MM.1S (cell line): ENCODE measurements around the gene COX5A.

Experiments
- DNase-seq: peaks from one replicate; pipeline ENCODE4 v3.0.0-alpha.2; 2015
- H2AFZ ChIP-seq: fragments of 300-600 bp; sonication (generic); 2 replicates; pipeline ENCODE4 v1.6.0; 2016; ENCODE audit warnings: antibody characterized with exemption, low read length
- H3F3A ChIP-seq: fragments of 300-600 bp; sonication (generic); 2 replicates; pipeline ENCODE4 v1.6.1; 2016; ENCODE audit warnings: mild to moderate bottlenecking, antibody characterized with exemption, low read length, moderate library complexity, mixed read lengths; ENCODE audit not compliant: insufficient read depth
- H3K27ac ChIP-seq: fragments of 300-600 bp; sonication (generic); 2 replicates; pipeline ENCODE4 v1.5.1; 2016; ENCODE audit warnings: mild to moderate bottlenecking, low read length
- H3K27me3 ChIP-seq: fragments of 300-600 bp; sonication (generic); replicated peaks from 2 replicates; pipeline ENCODE4 v1.6.0; 2016; ENCODE audit warnings: low read length; ENCODE audit not compliant: insufficient read depth
- H3K36me3 ChIP-seq: fragments of 300-600 bp; sonication (generic); replicated peaks from 2 replicates; pipeline ENCODE4 v1.6.1; 2016; ENCODE audit warnings: mild to moderate bottlenecking, low read length, mixed read lengths; ENCODE audit not compliant: insufficient read depth
- H3K4me1 ChIP-seq: fragments of 300-600 bp; sonication (generic); 2 replicates; pipeline ENCODE4 v1.6.1; 2016; ENCODE audit warnings: low read length, mixed read lengths
- H3K4me2 ChIP-seq: fragments of 300-600 bp; sonication (generic); 2 replicates; pipeline ENCODE4 v1.6.0; 2016; ENCODE audit warnings: low read depth, low read length
- H3K4me3 ChIP-seq: fragments of 300-600 bp; sonication (generic); 2 replicates; pipeline ENCODE4 v1.5.1; 2016; ENCODE audit warnings: low read length, mixed read lengths
- H3K79me2 ChIP-seq: fragments of 300-600 bp; sonication (generic); 2 replicates; pipeline ENCODE4 v1.6.1; 2016; ENCODE audit warnings: mixed run types, low read length, mixed read lengths
- H3K9ac ChIP-seq: fragments of 300-600 bp; sonication (generic); 2 replicates; pipeline ENCODE4 v1.6.1; 2016; ENCODE audit warnings: low read length, mixed read lengths
- H3K9me2 ChIP-seq: fragments of 300-600 bp; sonication (generic); replicated peaks from 2 replicates; pipeline ENCODE4 v1.6.1; 2016; ENCODE audit warnings: mild to moderate bottlenecking, low read length, mixed read lengths; ENCODE audit not compliant: insufficient read depth
- H3K9me3 ChIP-seq: fragments of 300-600 bp; sonication (generic); replicated peaks from 2 replicates; pipeline ENCODE4 v1.6.1; 2016; ENCODE audit warnings: mild to moderate bottlenecking, low read length, mixed read lengths; ENCODE audit not compliant: insufficient read depth
- H4K20me1 ChIP-seq: fragments of 300-600 bp; sonication (generic); 2 replicates; pipeline ENCODE4 v1.6.1; 2016; ENCODE audit warnings: mild to moderate bottlenecking, low read length, moderate library complexity, mixed read lengths; ENCODE audit not compliant: insufficient read depth
- CTCF ChIP-seq: fragments of 300-600 bp; sonication (generic); IDR thresholded peaks from 2 replicates; pipeline ENCODE4 v1.5.1; 2016; ENCODE audit warnings: antibody characterized with exemption, low read length, mixed read lengths
- EZH2 ChIP-seq: fragments of 300-600 bp; sonication (generic); optimal IDR thresholded peaks from 2 replicates; pipeline ENCODE3; 2017; ENCODE audit warnings: low read depth, mild to moderate bottlenecking, antibody characterized with exemption, low read length, mixed read lengths
- EZH2phosphoT487 ChIP-seq: fragments of 300-600 bp; sonication (generic); IDR thresholded peaks from 2 replicates; pipeline ENCODE4 v1.6.1; 2018; ENCODE audit warnings: antibody characterized with exemption, low read length

The COX5A gene

GRCh38 chr15:74904190-74904805 lies 33.6 kb downstream of the COX5A start:
- peaks cover 4% of the 10 kb centered on the region; the same call in 1 of the 2 replicates for H3K4me1 ChIP-seq
- H3K9me2 ChIP-seq, result no peaks in the 10 kb centered on the region
- H3K79me2 ChIP-seq, result peaks cover 26% of the 10 kb centered on the region
- peaks cover 18% of the 10 kb centered on the region; the same call in 1 of the 2 replicates for H3F3A ChIP-seq
- H3K9ac ChIP-seq, result no peak overlapping the region
- peaks cover 3% of the 10 kb centered on the region; the same call in 1 of the 2 replicates for H3K36me3 ChIP-seq
- H2AFZ ChIP-seq, result no peak overlapping the region
- H3K4me2 ChIP-seq, result no peak overlapping the region
- no peaks in the 10 kb centered on the region for H3K9me3 ChIP-seq
- no peak overlapping the region for H3K27ac ChIP-seq
- TF ChIP-seq EZH2phosphoT487 (no peak), CTCF (no peak), EZH2 (no peak)
- no peak for DNase-seq
- H3K27me3 ChIP-seq, result no peaks in the 10 kb centered on the region
- H4K20me1 ChIP-seq, result no peaks in the 10 kb centered on the region
- no peak overlapping the region for H3K4me3 ChIP-seq

GRCh38 chr15:74903676-74904075 lies 34.2 kb downstream of the COX5A start:
- Histone ChIP-seq H3K27ac (no peak overlapping the region), H3K9ac (no peak overlapping the region), H3K4me2 (no peak overlapping the region), H3K9me3 (no peaks in the 10 kb centered on the region), H3K79me2 (peaks cover 26% of the 10 kb centered on the region), H3K9me2 (no peaks in the 10 kb centered on the region), H3K27me3 (no peaks in the 10 kb centered on the region), H3K4me3 (no peak overlapping the region), H3K36me3 (peaks cover 3% of the 10 kb centered on the region; the same call in 1 of the 2 replicates), H3K4me1 (peaks cover 4% of the 10 kb centered on the region; the same call in 1 of the 2 replicates), H4K20me1 (no peaks in the 10 kb centered on the region), H2AFZ (no peak overlapping the region), H3F3A (0 out of 2 replicates have a peak, but pooled peaks cover 13% of the 10 kb centered on the region)
- TF ChIP-seq CTCF, result no peak
- TF ChIP-seq EZH2phosphoT487, result no peak
- TF ChIP-seq EZH2, result no peak
- no peak for DNase-seq

- Histone ChIP-seq H3F3A (0 out of 2 replicates have a peak, but pooled peaks cover 10% of the 10 kb centered on the region), H4K20me1 (no peaks in the 10 kb centered on the region), H3K9ac (no peak overlapping the region), H3K4me2 (no peak overlapping the region), H3K4me3 (no peak overlapping the region), H3K4me1 (peaks cover 4% of the 10 kb centered on the region; the same call in 1 of the 2 replicates), H3K9me3 (no peaks in the 10 kb centered on the region), H3K27ac (no peak overlapping the region), H3K9me2 (no peaks in the 10 kb centered on the region), H3K36me3 (peaks cover 3% of the 10 kb centered on the region; the same call in 1 of the 2 replicates), H3K79me2 (peaks cover 26% of the 10 kb centered on the region), H3K27me3 (no peaks in the 10 kb centered on the region), H2AFZ (no peak overlapping the region)
- DNase-seq, result no peak
- TF ChIP-seq CTCF (no peak), EZH2phosphoT487 (no peak), EZH2 (no peak)
Measured at GRCh38 chr15:74902295-74903075, 35.4 kb downstream of the COX5A start.
